Aorta (tissue), 5 donors: ENCODE measurements around the gene NAT14. TPM values are rescaled to one million over a fixed set of nuclear protein-coding genes. Genes with fewer than 3 reads are reported as not detected.

ENCODE experiments used
- ATAC-seq: fragments of 200-7000 bp; cut with Tn5 transposase; one replicate; pipeline ENCODE4 v1.9.1; 2022; ENCODE audit warnings: moderate library complexity; ENCODE audit not compliant: low FRiP score
- DNase-seq, 2 donors: peaks; one replicate each; pipeline ENCODE4 v3.0.0-alpha.2; 2020
- H3K27ac ChIP-seq, 2 donors: one replicate each; pipeline ENCODE4 v1.5.1; 2013; ENCODE audit warnings: low read length in 2 of 2, mild to moderate bottlenecking in 2 of 2, moderate library complexity in 2 of 2, control low read depth in 1 of 2, inconsistent platforms in 1 of 2, low read depth in 1 of 2
- H3K27me3 ChIP-seq, 2 donors: one replicate each; pipeline ENCODE4 v1.6.1; 2013; ENCODE audit warnings: control low read depth in 1 of 2, low read length in 1 of 2, mild to moderate bottlenecking in 1 of 2, moderate library complexity in 1 of 2; ENCODE audit not compliant: insufficient read depth in 2 of 2, control insufficient read depth in 1 of 2
- H3K36me3 ChIP-seq, 2 donors: one replicate each; pipeline ENCODE4 v1.6.1; 2013; ENCODE audit warnings: control low read depth in 1 of 2, low read length in 1 of 2, mild to moderate bottlenecking in 1 of 2; ENCODE audit not compliant: insufficient read depth in 2 of 2, control insufficient read depth in 1 of 2
- H3K4me1 ChIP-seq, 2 donors: one replicate each; pipeline ENCODE4 v1.6.1; 2013; ENCODE audit warnings: low read length in 2 of 2, control low read depth in 1 of 2, mild to moderate bottlenecking in 1 of 2, moderate library complexity in 1 of 2; ENCODE audit not compliant: insufficient read depth in 2 of 2, control insufficient read depth in 1 of 2
- H3K4me3 ChIP-seq, 2 donors: one replicate each; pipeline ENCODE4 v1.5.1; 2013; ENCODE audit warnings: low read length in 2 of 2, control low read depth in 1 of 2, mild to moderate bottlenecking in 1 of 2
- H3K9me3 ChIP-seq: one replicate; pipeline ENCODE4 v1.6.1; 2013; ENCODE audit warnings: mild to moderate bottlenecking, low read length; ENCODE audit not compliant: control insufficient read depth
- WGBS, 2 donors: extraction: QIAGEN DNeasy Blood & Tissue Kit; methylation state at CpG; one replicate each; pipeline ENCODE4 v1.1.7; 2013; 5-methylcytosine and 5-hydroxymethylcytosine counted together
- intact Hi-C, 2 donors: fragments of 100-400 bp; cut with DNase I; formaldehyde crosslinking; loops; one replicate each; pipeline versions ENCODE4 v1.14.2 to v1.15.0; 2022
- long read RNA-seq, 2 donors: library from polyadenylated mRNA; unstranded; transcript quantifications; one replicate each; pipeline ENCODE4 v2.0.0, GENCODE V29; 2020 to 2021
- polyA plus RNA-seq, 2 donors: library from polyadenylated mRNA; stranded (reverse); fragments of 200-250 nt; gene quantifications; one replicate each; pipeline ENCODE4 v1.2.3, GENCODE V29; 2013
- total RNA-seq, 2 donors: library from RNA; stranded (reverse); fragmentation: NEBNext Ultra II Directional; extraction: Animal tissue kit (Norgen Biotek cat#: 25700); gene quantifications; one replicate each; pipeline ENCODE4 v1.2.1, GENCODE V29; 2021
- donor health status: healthy with polysubstance abuse.
- donor health status: Bipolar disorder and iron deficiency.
- donor health status: DM: no; HTN: no; CAD: no.
- donor health status: DM: no; HTN: no; CAD: no.
- donor health status: DM: yes; HTN: yes; CAD: no.

The NAT14 gene, protein sequence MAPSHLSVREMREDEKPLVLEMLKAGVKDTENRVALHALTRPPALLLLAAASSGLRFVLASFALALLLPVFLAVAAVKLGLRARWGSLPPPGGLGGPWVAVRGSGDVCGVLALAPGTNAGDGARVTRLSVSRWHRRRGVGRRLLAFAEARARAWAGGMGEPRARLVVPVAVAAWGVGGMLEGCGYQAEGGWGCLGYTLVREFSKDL
- total RNA-seq (10 to 100 TPM; 15.3 to 16.2 TPM), polyA plus RNA-seq (10 to 100 TPM in 1 of 2 donors, 1 to 10 TPM in 1; 3.1 to 19.2 TPM)
- long read RNA-seq, donor 1: 0 reads
- long read RNA-seq, donor 2, partial matches to known transcripts: 0 of 3 reads
- long read RNA-seq, donor 2, other reads (novel, unspliced or antisense): 2 of 3 reads

DNA sequence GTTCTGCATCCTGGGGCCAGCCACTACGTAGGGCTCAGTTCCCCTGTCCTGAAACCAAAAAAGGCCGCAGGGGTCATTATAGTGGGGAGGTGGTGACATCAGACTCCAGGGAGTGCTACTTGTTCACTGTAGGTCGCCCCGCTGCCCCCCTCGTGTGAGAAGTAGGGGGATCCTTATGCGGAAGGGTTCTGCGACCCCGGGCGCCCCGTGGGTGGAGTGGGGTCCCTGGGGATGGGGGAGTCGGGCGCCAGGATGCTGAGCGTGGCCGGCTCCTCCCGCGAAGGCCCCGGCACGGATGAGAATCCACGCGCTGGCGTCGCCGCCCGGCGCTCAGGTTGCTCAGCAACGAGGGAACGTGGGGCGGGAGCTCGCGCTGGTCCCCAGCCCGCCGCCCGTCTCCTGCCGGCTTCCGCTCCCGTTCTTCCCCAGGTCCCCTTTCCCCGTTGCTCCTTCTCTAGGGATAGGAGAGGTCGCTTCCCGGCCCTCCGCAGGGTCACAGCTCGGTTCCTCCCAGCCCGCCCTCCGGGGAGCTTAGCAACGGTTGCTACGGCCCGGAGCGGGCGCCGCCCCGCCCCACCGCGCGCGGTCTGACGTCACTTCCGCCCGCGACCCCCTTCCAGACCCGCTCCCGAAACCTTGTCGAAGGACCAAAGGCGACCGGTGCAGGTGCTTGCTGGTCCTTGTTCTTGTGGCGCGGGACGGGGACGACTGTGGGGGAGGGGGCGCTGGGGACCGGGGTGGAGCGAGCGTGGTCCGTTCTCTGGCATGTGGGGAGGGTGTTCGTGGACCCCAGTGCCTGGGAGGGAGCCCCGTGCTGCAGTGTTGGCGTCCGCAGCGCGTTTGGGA lies at the start of gene NAT14:
NAT14 (plus strand) TSS at position 596 of the 846 bp plus-strand sequence. CDS start 521 bp downstream, outside the sequence.
- WGBS, 2 donors: 0 to 1% methylated on average over 77 to 78 of the region's 78 CpGs
- H3K27me3 ChIP-seq: no peaks in the 10 kb centered on the region
- H3K9me3 ChIP-seq: no peaks in the 10 kb centered on the region
- no peaks in the 10 kb centered on the region for H3K4me1 ChIP-seq
- DNase-seq (peak; percentile 72 to 89), ATAC-seq (peak; percentile 39)
- peak within 1 kb of the TSS; percentile 5 to 39 for H3K4me3 ChIP-seq
- H3K27ac ChIP-seq: peak within 1 kb of the TSS in 1 of 2 donors; percentile 55
- no peaks in the 10 kb centered on the region for H3K36me3 ChIP-seq
- intact Hi-C loops: no loop called here

DNA sequence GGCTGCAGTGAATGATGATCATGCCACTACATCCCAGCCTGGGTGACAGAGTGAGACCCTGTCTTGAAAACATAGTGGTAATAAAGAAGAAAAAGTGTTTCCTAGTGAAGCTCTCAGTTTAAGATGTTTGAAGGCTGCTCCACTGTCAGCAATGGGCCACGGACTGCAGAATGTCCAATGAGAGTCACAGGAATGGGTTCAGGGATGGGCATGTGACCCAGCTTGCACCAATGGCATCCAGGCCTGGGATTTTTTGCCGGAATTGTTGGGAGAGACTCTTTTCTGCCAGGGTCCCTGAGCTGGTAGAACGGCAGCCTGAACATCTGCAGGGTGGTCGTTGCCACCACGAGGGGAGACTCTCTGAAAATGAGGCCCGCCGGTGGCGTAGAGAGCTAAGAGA lies 48.1 kb upstream of the NAT14 start:
- no peaks in the 10 kb centered on the region for H3K36me3 ChIP-seq
- no peak overlapping the region for H3K4me3 ChIP-seq
- ATAC-seq: no peak
- WGBS, 2 donors: 43% methylated on average over 8 of the region's 8 CpGs
- intact Hi-C loops: no loop called here
- no peaks in the 10 kb centered on the region for H3K27me3 ChIP-seq
- DNase-seq: no peak
- H3K9me3 ChIP-seq: no peaks in the 10 kb centered on the region
- no peak overlapping the region for H3K27ac ChIP-seq
- no peaks in the 10 kb centered on the region for H3K4me1 ChIP-seq

DNA sequence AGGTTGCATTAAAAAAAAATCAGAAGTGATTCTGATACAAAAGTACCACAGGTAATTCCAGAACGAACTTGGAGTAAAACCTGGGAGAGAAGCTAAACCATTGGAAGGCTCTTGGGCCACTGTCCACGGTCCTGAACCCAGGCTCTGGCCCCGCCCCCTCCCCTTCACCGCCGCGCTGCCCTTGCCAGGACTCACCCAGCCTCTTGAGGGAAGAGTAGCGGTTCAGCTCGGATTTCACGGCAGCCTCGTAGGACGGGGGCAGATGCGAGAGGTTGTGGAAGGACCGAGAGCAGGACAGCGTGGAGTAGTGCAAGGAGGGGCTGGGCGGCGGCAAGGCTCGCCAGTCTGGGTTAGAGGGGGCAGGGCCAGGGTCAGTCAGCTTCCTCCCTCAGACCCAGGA lies 47.6 kb upstream of the NAT14 start:
- DNase-seq: no peak
- no peaks in the 10 kb centered on the region for H3K9me3 ChIP-seq
- no peak overlapping the region for H3K27ac ChIP-seq
- peak; percentile 66 for ATAC-seq
- no peaks in the 10 kb centered on the region for H3K4me1 ChIP-seq
- 2 to 3% methylated on average over 16 to 17 of the region's 17 CpGs for WGBS, 2 donors
- no peaks in the 10 kb centered on the region for H3K36me3 ChIP-seq
- no peak overlapping the region for H3K4me3 ChIP-seq
- H3K27me3 ChIP-seq: no peaks in the 10 kb centered on the region
- intact Hi-C loops: no loop called here

DNA sequence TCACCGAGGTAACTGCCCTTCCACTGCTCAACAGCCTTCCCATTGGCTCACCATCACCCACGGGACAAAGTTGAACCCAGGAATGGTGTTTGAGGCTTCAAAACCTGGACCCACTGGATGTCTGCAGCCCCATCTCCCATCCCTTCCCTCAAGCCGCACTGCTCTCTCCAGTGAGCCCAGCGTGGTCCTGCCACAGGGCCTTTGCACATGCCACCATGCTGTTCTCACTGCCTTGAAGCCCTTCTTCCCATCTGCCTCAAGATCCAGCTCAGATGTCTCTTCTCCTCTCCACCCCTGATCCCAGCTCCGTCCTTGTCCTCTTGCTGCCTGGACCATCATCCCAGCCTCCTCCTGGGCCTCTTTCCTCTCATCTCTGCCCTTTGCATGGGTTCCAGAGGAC lies 45.9 kb upstream of the NAT14 start:
- no peaks in the 10 kb centered on the region for H3K36me3 ChIP-seq
- no peak overlapping the region for H3K4me3 ChIP-seq
- ATAC-seq (no peak), DNase-seq (no peak)
- intact Hi-C loops: no loop called here
- H3K27ac ChIP-seq: no peak overlapping the region
- no peaks in the 10 kb centered on the region for H3K27me3 ChIP-seq
- no peaks in the 10 kb centered on the region for H3K9me3 ChIP-seq
- H3K4me1 ChIP-seq: no peaks in the 10 kb centered on the region
- WGBS, 2 donors: 80 to 84% methylated on average over 5 of the region's 5 CpGs

DNA sequence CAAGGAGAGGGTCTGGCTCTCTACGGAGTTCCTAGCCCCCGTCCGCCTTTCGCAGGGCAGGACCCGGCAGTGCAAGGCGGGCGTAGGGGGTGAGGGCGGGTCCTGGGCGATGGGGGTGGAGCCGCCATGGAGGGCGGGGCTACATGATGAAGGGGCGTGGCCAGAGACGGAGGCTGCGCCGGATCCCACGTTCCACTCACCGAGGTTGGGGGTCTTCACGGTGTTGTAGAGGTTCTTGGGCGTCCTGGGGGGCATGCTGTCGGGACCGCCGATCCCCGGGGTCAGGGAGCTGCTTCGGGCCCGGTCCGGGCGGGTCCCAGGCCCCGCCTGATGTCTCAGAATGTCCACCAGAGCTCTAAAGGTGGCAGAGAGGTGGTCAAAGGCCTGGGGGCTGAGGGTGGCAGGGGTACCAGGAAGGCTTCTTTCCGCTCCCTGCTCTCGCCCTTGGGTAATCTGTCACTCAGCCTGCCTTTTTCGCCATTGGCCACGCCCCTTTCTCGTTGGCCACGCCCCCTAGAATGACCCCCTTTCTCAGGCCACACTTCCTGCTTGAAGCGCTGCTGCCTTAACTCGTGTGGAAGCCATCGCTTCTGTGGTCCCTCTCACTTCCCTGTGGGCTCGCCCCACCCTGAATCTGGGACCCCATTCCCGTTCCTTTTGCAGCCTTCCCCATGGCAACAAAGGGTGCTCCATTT lies 44.4 kb upstream of the NAT14 start:
- DNase-seq: no peak
- 6 to 7% methylated on average over 39 of the region's 39 CpGs for WGBS, 2 donors
- ATAC-seq: no peak
- no peak overlapping the region for H3K27ac ChIP-seq
- H3K9me3 ChIP-seq: no peaks in the 10 kb centered on the region
- intact Hi-C loops: no loop called here
- H3K4me3 ChIP-seq: no peak overlapping the region
- H3K4me1 ChIP-seq: no peaks in the 10 kb centered on the region
- no peaks in the 10 kb centered on the region for H3K36me3 ChIP-seq
- no peaks in the 10 kb centered on the region for H3K27me3 ChIP-seq

DNA sequence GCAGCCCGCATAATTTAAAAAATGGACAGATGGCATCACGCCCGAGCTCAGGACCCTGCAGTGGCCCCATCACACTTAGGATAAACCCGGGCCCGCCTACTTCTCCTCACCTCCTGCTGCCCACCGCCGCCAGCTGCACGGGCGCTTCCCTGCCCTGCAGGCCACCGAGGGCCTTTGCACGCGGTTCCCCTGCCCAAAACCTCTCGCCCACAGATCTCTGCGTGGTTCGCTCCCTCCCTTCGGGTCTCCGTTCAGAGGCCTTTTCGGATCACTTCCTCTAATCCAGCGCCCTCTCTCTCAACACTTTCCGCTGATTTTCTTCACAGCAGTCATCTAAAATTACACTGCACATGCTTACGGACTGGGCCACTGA lies 43.7 kb upstream of the NAT14 start:
- no peaks in the 10 kb centered on the region for H3K36me3 ChIP-seq
- ATAC-seq (no peak), DNase-seq (no peak)
- no peak overlapping the region for H3K27ac ChIP-seq
- H3K9me3 ChIP-seq: no peaks in the 10 kb centered on the region
- no peaks in the 10 kb centered on the region for H3K4me1 ChIP-seq
- intact Hi-C loops: no loop called here
- H3K27me3 ChIP-seq: no peaks in the 10 kb centered on the region
- no peak overlapping the region for H3K4me3 ChIP-seq
- WGBS, 2 donors: 1 to 4% methylated on average over 21 of the region's 21 CpGs

DNA sequence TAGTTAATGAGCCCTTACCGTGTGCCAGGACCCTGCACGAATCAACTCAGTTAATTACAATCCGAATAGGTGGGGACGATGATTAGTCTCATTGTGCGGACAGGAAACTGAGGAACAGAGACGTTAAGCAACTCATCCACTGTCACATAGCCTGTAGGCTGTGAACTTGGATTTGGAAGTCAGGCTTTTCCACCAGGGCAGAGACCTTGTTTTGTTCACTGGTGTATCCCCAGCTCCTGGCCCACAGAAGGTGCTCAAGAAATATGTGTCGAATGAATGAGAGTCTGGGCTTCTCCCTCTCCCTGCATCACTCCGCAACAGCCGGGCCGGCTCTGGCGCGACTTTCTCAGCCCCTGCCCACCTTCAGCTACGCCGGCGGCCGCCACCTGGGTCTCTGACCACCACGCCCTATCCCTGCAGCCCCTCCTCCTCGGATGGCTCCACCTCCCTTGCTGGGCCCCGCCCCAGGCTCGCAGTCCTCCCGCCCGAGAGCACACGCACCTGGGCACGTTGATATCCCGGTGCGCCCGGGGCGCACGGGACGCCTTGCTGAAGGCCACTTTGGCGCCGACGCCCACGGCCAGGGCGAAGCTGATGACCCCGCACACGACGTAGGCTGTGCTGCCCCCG lies 43.2 kb upstream of the NAT14 start:
- Histone ChIP-seq H3K9me3 (no peaks in the 10 kb centered on the region), H3K4me3 (no peak overlapping the region), H3K4me1 (no peaks in the 10 kb centered on the region), H3K36me3 (no peaks in the 10 kb centered on the region), H3K27ac (no peak overlapping the region), H3K27me3 (no peaks in the 10 kb centered on the region)
- WGBS, 2 donors: 2 to 3% methylated on average over 33 to 39 of the region's 39 CpGs
- intact Hi-C loops: no loop called here
- DNase-seq: no peak
- ATAC-seq: no peak

DNA sequence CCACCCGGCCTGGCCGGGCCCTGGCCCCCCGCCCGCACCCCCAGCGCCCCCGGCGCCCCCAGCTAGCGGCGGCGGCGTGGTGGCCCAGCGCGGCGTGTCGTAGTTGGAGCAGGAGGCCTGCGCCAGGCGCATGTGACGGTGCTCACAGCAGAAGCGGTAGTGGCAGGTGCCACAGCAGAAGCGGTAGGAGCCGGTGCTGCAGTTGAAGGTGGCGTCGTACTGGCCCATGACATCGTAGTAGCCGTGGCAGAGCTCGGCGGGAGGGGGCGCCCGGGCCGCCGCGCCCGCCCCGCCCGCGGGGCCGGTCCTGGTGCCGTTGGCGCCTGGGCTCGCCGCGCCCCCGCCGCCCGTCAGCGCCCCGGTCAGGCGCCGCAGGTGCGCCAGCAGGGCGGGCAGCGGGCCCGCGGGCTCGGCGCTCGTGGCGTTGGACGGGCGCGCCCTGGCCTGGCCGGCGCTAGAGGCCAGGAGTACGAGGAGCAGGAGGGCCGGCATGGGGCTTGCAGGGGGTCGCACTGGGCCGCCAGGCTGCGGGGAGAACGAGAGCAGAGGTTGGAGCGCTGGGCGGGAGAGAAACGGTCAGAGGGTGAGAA lies 42.5 kb upstream of the NAT14 start:
- Histone ChIP-seq H3K4me1 (no peaks in the 10 kb centered on the region), H3K27me3 (no peaks in the 10 kb centered on the region), H3K4me3 (no peak overlapping the region), H3K36me3 (no peaks in the 10 kb centered on the region), H3K27ac (no peak overlapping the region), H3K9me3 (no peaks in the 10 kb centered on the region)
- intact Hi-C loops: no loop called here
- no peak for DNase-seq
- ATAC-seq: no peak
- 1% methylated on average over 45 to 72 of the region's 72 CpGs for WGBS, 2 donors
